ENCODE measurements around the gene NRXN3. TPM values are rescaled to one million over a fixed set of nuclear protein-coding genes. Genes with fewer than 3 reads are reported as not detected.

Gene NRXN3
- total RNA-seq, 1 donor, result 0.27 TPM

GRCh38 chr14:79166171-79166570 lies 996.0 kb downstream of the NRXN3 start:
- no peak for DNase-seq (ENCODE audit: low read depth in 2 of 3, low spot score in 2 of 3)

- DNase-seq (ENCODE audit: low read depth in 2 of 3, low spot score in 2 of 3), result no peak
These were observed 997.8 kb downstream of the NRXN3 start for GRCh38 chr14:79167957-79168356.

- DNase-seq (ENCODE audit: low read depth in 2 of 3, low spot score in 2 of 3), result no peak
These were observed 1005.5 kb downstream of the NRXN3 start for GRCh38 chr14:79175671-79176070.

GRCh38 chr14:79177106-79177505 lies 1006.9 kb downstream of the NRXN3 start:
- no peak for DNase-seq (ENCODE audit: low read depth in 2 of 3, low spot score in 2 of 3)

- no peak for DNase-seq (ENCODE audit: low read depth in 2 of 3, low spot score in 2 of 3)
These were observed 1008.5 kb downstream of the NRXN3 start for GRCh38 chr14:79178719-79179118.

- DNase-seq (ENCODE audit: low read depth in 2 of 3, low spot score in 2 of 3), result no peak
These were observed 1009.8 kb downstream of the NRXN3 start for GRCh38 chr14:79179985-79180384.

- DNase-seq (ENCODE audit: low read depth in 2 of 3, low spot score in 2 of 3), result no peak
These were observed 1010.5 kb downstream of the NRXN3 start for GRCh38 chr14:79180656-79181055.

- DNase-seq (ENCODE audit: low read depth in 2 of 3, low spot score in 2 of 3), result no peak
These were observed 1016.4 kb downstream of the NRXN3 start for GRCh38 chr14:79186523-79186922.

- DNase-seq (ENCODE audit: low read depth in 2 of 3, low spot score in 2 of 3), result no peak
These were observed 1023.7 kb downstream of the NRXN3 start for GRCh38 chr14:79193689-79194477.

- DNase-seq (ENCODE audit: low read depth in 2 of 3, low spot score in 2 of 3), result no peak
These were observed 1026.0 kb downstream of the NRXN3 start for GRCh38 chr14:79196216-79196615.

- DNase-seq (ENCODE audit: low read depth in 2 of 3, low spot score in 2 of 3), result no peak
These were observed 1027.3 kb downstream of the NRXN3 start for GRCh38 chr14:79197516-79197915.

- no peak for DNase-seq (ENCODE audit: low read depth in 2 of 3, low spot score in 2 of 3)
These were observed 1029.0 kb downstream of the NRXN3 start for GRCh38 chr14:79199217-79199616.

- DNase-seq (ENCODE audit: low read depth in 2 of 3, low spot score in 2 of 3), result no peak
These were observed 1031.5 kb downstream of the NRXN3 start for GRCh38 chr14:79201564-79202207.

- no peak for DNase-seq (ENCODE audit: low read depth in 2 of 3, low spot score in 2 of 3)
These were observed 1034.4 kb downstream of the NRXN3 start for GRCh38 chr14:79204591-79204990.

GRCh38 chr14:79209418-79209817 lies 1039.2 kb downstream of the NRXN3 start:
- no peak for DNase-seq (ENCODE audit: low read depth in 2 of 3, low spot score in 2 of 3)

GRCh38 chr14:79225815-79226214 lies 1055.6 kb downstream of the NRXN3 start:
- no peak for DNase-seq (ENCODE audit: low read depth in 2 of 3, low spot score in 2 of 3)

- no peak for DNase-seq (ENCODE audit: low read depth in 2 of 3, low spot score in 2 of 3)
These were observed 1059.3 kb downstream of the NRXN3 start for GRCh38 chr14:79229383-79229909.

- DNase-seq (ENCODE audit: low read depth in 2 of 3, low spot score in 2 of 3), result no peak
These were observed 1072.5 kb downstream of the NRXN3 start for GRCh38 chr14:79242666-79243065.

GRCh38 chr14:79246173-79246572 lies 1076.0 kb downstream of the NRXN3 start:
- DNase-seq (ENCODE audit: low read depth in 2 of 3, low spot score in 2 of 3), result no peak

GRCh38 chr14:79248126-79248525 lies 1078.0 kb downstream of the NRXN3 start:
- no peak for DNase-seq (ENCODE audit: low read depth in 2 of 3, low spot score in 2 of 3)

- DNase-seq (ENCODE audit: low read depth in 2 of 3, low spot score in 2 of 3), result no peak
These were observed 1078.6 kb downstream of the NRXN3 start for GRCh38 chr14:79248771-79249170.

GRCh38 chr14:79251278-79251677 lies 1081.1 kb downstream of the NRXN3 start:
- DNase-seq (ENCODE audit: low read depth in 2 of 3, low spot score in 2 of 3), result no peak
